ENCODE data around the gene ATP6V0B.

GRCh38 chr1:43974443-43975248 lies at the start of gene ATP6V0B:
- TF ChIP-seq CTCF (IDR thresholded peaks at IDR 0.05; ENCODE audit: low read depth, low read length) (no peak), EZH2phosphoT487 (IDR thresholded peaks at IDR 0.05; ENCODE audit: low read depth) (no peak)
